ENCODE results near the gene EML2.

DNA sequence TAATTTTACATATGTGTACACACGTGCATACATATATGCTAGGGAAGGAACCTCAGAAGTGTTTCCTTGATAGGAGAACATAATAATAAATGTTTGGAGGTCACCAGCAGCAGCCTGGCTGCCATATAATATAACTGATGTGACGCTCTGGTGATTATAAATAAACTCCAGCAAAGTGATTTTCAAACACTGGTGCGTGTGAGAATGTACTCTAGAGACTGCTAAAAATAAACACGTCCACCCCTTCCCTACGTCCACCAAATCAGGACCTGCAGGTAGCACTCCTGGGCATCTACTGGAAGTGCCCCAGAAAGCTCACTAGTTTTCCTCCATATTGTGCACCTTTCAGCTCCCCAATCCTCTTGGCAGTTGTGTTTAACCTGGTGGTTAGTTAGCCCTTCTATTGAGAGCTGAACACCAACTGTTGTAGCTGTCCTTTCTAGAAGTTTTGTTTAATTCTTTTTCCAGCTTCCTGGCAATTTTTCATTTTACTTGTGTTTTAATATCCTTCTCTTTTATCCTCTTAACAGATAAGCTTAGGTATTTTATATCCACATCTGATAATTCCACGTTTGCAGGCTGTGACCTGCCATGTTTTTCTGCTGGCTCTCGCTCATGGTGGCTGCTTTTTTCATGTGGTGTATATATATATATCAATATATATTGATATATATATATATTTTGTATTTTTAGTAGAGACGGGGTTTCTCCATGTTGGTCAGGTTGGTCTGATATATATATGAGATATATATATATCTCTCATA lies 67.6 kb downstream of the EML2 start:
- no peak for TF ChIP-seq EZH2 (IDR thresholded peaks at IDR 0.05; ENCODE audit: borderline replicate concordance)
- no peak for TF ChIP-seq EZH2phosphoT487 (IDR thresholded peaks at IDR 0.05; ENCODE audit: low read depth, severe bottlenecking, unreplicated experiment)

Measured in hepatocyte (in vitro differentiated cells).